Measurements from ENCODE around the gene RET.
A peak's percentile ranks its signal among the peaks of the same experiment; 100 is the strongest.

RET gene

DNA sequence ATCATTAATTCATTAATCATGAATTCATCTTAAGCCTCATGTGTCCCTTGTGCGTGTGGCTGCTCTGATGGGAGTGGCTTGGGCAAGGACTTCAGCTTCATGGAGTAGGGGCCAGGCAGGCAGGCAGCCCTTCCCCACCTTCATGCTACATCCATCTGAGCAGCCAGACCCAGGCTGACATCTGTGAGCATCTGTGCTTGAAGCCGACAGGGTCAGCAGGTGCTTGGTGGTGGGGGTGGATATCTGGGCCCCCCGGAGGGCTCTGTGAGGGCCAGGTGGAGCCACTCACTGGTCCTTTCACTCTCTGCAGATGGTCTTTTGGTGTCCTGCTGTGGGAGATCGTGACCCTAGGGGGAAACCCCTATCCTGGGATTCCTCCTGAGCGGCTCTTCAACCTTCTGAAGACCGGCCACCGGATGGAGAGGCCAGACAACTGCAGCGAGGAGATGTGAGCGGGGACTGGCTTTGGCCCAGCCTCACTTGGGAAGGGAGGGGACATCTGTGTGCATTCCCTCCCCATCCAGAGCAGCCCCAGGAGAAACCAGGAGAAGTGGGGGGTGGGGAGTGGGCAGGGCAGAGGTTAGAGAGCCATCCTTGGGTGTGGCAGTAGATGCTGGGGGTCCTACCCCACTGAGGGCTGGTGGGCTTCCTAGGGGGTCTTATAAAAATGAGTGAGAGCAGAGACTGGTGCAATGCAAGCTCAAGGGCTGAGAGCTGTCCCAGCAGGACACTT is 46.7 kb downstream of the RET start:
- DNase-seq = peak; percentile 85

DNA sequence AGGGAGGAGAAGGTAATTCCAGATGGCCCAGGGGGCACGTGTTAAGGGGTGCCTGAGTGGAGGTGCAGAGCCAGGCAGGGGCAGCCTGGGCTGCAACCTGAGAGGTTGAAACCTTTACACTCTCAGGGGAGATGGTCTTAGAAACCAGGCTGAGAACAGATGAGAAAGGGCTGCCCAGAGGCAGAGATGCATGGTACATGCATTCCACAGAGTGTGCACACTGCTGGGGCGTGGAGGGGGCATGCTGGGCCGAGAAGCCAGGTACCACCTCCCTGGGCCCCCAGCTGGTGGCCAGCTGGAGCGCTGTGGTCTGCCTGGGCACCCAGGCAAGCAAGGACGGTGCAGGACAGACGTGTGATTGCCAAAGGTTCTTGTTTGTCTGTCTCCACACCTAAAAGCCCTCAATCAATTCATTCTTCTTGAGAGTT is 47.2 kb downstream of the RET start:
- DNase-seq = no peak

DNA sequence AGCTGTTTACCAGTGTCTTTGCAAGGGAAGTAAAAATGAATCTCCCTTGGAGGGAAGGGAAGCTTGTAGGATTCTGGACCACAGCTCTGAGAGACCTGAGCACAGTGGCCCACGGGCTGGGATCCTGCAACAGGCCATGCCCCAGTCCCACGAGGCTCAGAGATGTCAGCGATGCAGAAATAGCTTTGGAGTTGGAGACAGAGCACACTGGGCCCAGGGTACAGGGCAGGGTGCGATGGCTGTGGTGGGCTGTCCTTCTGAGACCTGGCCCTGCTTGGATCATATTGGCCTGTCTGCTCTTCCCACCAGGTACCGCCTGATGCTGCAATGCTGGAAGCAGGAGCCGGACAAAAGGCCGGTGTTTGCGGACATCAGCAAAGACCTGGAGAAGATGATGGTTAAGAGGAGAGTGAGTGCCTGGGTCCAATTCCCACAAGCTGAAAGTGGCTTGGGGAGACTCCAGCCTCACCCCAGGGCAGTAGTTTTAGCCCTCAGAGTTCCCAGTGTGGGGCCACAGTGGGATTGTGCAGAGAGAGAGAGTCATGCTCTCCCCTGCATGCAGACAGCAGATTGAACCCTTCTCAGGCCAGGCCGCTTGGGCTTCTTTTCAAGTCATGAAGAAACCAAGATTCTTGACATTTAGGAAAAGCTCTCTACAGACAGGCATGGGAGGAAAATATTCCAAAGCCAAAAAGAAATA is 47.9 kb downstream of the RET start:
- DNase-seq = no peak

DNA sequence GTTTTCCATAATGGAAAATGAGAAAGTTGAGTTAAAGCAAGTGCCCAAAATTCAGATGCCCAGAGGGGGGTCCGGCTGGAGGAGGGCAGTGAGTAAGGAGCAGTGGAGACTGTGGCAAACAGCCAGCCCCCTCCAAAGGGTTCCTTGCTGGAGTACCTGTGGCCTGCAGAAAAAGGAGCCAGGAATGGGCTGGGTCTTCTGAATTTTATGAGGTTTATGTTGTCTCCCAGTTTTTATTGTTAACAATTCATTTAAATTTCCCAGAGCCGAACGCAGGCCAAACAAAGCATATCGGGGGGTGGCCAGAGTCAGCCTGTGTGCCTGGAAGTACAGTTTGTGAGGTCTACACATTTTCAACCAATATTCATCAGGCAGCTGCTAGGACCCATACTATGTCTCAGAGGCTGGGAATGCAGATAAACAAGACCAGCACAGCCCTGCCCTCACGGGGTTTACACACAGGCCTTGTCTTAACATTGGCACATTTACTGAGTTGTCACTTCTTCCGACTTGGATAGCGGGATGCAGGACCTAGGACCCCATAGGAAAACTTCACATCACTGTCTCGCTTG is 48.5 kb downstream of the RET start:
- no peak for DNase-seq

DNA sequence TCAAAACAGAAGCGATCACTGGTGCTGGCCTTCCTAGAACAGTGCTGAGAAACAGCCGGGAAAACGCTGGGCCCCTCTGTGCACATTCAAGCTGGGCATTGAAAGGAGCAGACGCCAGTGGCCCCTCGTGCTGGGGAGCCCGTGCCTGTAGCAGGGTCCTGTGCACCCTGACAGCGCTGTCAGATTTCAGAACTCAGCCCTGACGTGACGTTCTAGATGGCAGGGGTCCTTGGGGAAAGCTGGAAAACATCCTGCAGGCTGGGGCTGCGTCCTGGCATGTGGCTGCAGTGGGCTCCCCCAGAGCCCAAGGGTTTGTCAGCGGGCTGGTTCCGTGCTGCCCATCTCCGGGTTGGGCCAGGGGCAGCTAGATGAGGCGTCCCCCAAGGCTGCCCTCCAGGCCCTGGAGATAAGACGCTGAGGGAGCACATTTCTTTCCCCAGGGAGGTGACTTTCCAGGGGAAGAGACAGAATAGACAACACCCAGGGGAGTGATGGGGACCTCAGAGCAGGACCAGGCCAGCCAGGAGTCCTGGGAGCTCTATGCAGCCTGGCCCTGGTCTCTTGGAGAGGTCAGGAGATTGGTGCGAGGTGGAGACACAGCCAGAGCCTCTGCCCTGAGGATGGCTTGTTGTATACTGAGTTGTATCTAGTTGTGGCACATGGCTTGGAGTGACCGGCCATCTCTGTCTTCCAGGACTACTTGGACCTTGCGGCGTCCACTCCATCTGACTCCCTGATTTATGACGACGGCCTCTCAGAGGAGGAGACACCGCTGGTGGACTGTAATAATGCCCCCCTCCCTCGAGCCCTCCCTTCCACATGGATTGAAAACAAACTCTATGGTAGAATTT is 49.2 kb downstream of the RET start:
- DNase-seq = no peak

DNA sequence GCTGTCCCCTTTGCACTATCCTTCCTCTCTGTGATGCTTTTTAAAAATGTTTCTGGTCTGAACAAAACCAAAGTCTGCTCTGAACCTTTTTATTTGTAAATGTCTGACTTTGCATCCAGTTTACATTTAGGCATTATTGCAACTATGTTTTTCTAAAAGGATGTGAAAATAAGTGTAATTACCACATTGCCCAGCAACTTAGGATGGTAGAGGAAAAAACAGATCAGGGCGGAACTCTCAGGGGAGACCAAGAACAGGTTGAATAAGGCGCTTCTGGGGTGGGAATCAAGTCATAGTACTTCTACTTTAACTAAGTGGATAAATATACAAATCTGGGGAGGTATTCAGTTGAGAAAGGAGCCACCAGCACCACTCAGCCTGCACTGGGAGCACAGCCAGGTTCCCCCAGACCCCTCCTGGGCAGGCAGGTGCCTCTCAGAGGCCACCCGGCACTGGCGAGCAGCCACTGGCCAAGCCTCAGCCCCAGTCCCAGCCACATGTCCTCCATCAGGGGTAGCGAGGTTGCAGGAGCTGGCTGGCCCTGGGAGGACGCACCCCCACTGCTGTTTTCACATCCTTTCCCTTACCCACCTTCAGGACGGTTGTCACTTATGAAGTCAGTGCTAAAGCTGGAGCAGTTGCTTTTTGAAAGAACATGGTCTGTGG is 50.0 kb downstream of the RET start:
- no peak for DNase-seq

DNA sequence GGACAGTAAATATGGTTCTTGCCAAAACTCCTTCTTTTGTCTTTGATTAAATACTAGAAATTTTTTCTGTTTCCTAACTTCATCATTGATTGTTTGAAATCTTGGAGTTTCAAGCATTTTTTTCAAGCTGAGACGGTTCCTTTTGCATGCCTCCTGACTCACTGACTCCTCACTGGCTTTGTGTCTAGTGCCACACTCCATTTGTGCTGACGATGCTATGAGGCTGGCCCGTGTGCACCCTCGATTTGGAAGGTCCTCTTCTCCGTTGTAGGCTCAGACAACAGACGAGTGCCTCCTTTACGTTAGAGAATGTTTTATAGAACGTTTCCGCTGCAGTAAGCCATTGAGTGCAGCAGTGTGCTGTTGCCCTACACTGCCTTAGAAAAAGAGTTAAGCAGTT is 50.6 kb downstream of the RET start:
- DNase-seq = no peak

DNA sequence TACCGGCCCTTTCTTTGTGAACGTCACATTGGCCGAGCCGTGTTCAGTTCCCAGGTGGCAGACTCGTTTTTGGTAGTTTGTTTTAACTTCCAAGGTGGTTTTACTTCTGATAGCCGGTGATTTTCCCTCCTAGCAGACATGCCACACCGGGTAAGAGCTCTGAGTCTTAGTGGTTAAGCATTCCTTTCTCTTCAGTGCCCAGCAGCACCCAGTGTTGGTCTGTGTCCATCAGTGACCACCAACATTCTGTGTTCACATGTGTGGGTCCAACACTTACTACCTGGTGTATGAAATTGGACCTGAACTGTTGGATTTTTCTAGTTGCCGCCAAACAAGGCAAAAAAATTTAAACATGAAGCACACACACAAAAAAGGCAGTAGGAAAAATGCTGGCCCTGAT is 51.5 kb downstream of the RET start:
- no peak for DNase-seq

DNA sequence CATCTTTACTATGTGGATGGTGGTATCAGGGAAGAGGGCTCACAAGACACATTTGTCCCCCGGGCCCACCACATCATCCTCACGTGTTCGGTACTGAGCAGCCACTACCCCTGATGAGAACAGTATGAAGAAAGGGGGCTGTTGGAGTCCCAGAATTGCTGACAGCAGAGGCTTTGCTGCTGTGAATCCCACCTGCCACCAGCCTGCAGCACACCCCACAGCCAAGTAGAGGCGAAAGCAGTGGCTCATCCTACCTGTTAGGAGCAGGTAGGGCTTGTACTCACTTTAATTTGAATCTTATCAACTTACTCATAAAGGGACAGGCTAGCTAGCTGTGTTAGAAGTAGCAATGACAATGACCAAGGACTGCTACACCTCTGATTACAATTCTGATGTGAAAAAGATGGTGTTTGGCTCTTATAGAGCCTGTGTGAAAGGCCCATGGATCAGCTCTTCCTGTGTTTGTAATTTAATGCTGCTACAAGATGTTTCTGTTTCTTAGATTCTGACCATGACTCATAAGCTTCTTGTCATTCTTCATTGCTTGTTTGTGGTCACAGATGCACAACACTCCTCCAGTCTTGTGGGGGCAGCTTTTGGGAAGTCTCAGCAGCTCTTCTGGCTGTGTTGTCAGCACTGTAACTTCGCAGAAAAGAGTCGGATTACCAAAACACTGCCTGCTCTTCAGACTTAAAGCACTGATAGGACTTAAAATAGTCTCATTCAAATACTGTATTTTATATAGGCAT is 52.3 kb downstream of the RET start:
- no peak for DNase-seq

DNA sequence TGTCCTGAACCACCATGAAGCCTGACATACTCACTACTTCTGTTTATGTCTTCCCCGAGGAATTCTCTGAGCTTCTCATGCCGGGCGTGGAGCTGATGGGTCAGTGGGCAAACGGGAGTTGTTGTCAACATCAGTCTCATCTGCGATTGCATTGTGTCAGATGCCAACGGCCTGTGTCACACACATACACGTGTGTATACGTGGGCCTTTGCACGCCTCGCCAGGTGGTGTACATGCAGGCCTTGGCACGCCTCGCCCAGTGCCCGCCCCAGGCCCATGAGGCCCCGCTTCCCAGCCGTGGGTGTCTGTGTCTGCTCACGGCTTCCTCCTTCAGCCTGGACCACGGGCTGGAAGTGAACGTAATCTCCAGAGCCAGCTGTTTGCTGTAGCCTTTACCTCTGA is 53.9 kb downstream of the RET start:
- no peak for DNase-seq

DNA sequence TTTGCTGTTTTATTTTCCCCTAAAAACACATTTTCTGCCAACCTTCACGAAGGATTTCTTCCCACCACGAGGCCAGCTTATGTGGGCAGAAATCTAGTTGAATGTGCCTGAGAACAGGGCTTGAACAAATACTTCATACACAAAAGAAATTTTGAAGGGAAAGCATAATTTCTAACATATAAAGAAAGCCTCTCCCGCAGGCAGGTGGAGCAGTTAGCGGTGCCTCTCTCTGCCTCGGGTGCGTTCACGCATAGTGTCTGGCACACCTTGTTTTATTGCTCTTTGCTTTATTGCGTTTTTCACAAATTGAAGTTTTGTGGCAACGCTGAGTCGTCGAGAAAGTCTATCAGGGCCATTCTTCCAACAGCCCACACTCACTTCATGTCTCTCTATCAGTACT is 54.4 kb downstream of the RET start:
- no peak for DNase-seq

DNA sequence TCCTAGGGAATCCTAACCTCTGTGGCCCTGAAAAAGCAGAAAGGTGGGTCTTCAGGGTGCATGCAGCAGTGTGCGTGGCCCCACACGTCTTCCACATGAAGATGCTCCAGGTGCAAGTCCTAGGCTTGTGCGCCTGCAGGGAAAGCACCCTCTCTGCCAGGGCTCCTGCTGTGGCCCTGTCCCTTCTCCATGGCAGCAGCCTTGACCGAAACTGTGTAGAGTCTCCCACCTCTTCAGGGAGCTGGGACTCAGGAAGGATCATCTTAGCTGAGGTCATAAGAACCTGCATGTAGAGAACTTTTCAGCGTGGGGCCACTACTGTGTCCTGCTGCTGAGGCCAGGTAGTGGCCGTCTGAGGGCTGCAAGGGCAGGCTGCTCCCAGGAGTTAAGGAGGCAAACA is 55.0 kb downstream of the RET start:
- no peak for DNase-seq

DNA sequence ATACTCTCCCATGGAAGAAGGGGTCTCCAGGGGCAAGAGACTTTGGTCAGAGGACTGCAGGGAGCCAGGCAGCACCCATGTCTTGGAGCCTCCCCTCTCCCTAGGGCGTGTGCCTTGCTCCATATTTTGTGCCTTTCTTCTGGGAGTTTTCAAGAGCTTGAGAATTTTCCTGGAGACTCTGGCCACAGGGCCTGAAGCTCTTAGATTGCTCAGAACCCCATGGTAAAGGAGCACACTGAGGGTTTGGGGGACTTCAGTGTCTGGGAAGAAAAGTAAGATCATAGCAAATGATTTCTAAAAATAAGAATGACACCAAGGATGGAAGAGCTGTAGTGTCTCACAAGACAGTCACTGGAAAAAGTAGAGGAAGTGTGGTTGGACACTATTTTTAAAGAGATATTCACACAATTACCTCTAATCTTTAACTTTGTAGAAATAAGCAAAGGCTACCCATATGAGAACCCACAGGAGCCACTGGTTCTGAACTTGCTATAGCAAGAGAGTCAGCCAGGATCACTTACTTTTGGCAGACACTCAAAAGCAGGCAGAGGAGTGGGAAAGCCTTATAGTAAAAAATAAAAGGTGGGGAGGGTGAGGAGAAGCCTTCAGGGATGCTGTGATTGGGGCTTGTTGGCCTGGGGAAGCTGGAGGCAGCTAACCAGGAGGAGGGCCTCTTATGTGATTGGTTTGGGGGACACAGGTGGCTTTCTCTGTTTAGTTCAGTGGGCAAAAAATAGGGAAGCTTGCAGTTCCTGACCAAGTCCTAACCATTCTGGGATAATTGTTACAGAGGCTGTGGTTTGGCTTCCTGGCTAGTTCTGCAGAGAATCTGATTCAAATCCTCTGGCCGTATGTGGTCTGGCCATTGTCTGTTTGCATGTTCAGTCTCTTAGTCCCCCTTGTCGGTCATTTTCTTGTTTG is 56.3 kb downstream of the RET start:
- no peak for DNase-seq

DNA sequence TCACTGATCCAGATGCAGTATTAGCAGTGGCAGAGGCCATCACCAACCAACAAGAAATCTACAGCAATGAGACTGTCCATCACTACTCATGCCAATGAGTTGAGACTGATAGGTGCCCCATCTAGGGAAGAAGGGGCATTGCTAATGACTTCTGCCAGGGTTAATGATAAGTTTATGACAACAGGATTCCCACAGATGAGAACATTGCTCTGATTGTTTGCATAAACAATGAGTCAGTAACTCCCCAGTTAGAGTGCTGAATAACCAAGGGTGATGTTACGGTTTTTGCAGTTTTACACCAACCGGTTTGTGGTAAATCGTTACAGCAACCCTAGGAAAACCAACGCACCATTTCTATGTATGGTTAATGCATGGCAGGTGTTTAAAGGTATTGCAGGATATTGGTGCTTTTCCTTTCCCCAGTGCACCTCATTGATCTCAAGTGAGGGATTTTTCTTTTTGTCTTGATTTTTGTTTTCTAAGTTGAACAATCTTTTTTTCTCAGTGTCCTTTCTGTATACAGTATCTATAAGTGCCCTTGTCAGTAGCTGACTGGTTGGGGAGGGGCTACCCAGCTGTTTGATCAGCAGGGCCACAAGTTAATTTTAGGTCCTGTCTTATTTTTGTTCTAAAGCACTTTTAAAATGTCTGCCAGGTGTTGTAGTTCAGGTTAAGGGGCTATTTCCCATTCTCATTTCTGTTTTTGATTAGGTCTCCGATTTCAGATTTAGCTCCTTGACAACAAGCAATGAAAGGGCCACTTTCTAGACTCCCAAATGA is 57.4 kb downstream of the RET start:
- DNase-seq = no peak

DNA sequence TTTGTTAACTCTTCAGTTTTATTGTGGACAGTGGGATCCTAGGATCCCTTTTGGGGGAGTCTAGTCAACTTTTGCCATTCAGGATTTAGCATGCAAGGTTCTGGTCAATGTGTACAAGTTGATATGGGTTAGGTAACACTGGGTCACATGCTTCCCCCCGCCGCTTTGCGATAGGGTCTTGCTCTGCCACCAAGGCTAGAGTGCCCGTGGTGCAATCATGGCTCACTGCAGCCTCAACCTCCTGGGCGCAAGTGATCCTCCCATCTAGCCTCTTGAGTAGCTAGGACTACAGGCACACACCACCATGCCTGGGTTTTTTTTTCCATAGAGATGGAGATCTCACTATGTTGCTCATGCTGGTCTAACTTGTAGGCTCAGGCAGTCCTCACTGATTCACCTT is 58.2 kb downstream of the RET start:
- no peak for DNase-seq

DNA sequence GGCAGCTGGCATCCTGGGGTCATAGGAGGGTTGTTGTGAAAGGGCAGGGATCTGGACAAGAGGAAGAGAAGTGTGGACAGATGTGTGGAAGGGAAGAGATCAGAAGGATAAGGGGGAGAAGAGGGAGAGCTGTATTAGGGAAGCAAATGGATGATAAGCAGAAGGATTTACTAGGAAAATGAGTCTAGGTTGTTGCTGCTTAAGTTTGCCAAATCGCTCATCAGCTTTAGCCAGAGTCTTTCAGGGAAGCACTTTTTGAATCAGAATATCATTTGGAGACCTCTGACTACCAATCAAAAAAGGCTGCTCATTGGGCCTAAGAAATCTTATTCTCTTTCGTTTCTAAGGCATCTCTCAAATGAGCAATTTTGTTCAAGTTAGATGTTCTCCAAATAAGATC is 58.8 kb downstream of the RET start:
- DNase-seq = no peak

DNA sequence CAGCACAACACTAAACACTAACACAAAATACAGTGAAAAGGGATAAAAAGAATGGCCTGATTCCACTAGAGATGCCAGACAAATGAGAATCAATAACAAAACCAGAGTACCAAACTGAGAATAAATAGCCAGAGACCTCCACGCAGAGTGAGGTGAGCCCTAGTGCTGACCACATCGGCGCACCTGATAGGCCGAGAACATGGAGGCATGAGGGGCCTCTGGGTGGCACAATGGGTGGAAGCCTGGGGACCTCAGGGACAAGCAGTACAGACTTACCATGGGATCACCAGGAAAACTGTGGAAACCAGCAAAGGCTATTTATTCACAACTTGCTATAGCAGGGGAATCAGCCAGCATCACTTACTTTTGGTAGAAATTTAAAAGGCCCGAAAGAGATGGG is 59.6 kb downstream of the RET start:
- DNase-seq = no peak

DNA sequence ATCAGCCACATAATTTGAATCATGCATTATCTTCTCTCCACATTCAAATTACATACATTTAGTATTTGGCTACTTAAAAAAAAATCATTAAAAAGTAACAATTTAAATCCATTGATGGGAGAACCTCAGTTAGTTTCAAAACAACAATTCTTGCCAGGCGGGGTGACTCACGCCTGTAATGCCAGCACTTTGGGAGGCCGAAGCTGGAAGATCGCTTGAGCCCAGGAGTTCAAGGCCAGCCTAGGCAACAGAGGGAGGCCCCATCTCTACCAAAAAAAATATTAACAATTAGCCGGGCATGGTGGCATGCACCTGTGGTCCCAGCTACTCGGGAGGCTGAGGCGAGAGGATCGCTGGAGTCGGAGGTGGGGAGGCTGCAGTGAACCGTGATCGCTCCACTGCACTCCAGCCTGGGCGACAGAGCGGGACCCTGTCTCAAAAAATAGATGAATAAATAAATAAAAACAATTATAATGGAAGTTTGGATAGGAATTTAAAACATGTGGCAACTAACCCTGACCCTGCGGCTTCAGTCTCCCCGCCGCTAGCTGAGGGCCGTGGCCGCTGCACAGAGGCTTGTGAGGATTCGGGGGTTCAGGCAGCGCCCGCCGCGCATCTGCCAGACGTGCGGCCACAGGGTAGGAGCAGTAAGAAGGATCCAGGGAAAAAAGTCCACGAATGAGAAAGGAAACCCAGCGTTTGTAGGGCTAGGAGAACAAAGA is 60.3 kb downstream of the RET start:
- no peak for DNase-seq

DNA sequence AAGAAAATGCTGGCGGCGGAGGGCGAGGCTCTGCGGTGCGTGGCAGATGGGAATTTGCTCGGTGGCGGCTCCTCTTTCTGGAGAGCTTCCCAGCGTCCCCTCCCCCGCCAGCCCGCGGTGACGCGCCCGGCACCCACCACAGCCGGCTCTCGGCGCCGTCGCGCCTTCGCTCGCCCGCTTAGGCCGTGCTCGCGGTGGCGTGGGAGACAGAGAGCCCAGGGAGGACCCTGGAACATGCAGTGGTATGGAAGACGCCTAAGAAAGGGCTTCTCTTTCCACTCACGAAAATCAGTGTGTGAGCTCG is 60.8 kb downstream of the RET start:
- DNase-seq = peak; percentile 53

Measured in NCI-H146 (cell line).